Kidney epithelial cell (primary cell): ENCODE data around the gene ZSWIM6. TPM values are rescaled to one million over a fixed set of nuclear protein-coding genes. Genes with fewer than 3 reads are reported as not detected.

Experiments used
- DNase-seq: peaks from one replicate; pipeline ENCODE4 v3.0.0-alpha.2; 2010; ENCODE audit warnings: low read depth
- H3K27me3 ChIP-seq: 2 replicates; pipeline ENCODE4 v1.6.0; 2011; ENCODE audit warnings: low read length; ENCODE audit not compliant: control insufficient read depth, insufficient read depth
- H3K36me3 ChIP-seq: 2 replicates; pipeline ENCODE4 v1.5.1; 2011; ENCODE audit warnings: low read length; ENCODE audit not compliant: control insufficient read depth, insufficient read depth
- H3K4me3 ChIP-seq: 2 replicates; pipeline ENCODE4 v1.5.1; 2011; ENCODE audit warnings: low read depth, mild to moderate bottlenecking, control low read depth, low read length
- CTCF ChIP-seq: IDR thresholded peaks from 2 replicates; pipeline ENCODE4 v1.5.1; 2011; ENCODE audit warnings: mild to moderate bottlenecking, moderate library complexity, low read length, control low read depth, inconsistent platforms; ENCODE audit not compliant: insufficient read depth, poor library complexity, severe bottlenecking
- total RNA-seq: library from RNA; depleted of rRNA; stranded (reverse); fragments of >200 nt; gene quantifications from 2 replicates; pipeline ENCODE4 v1.2.3, GENCODE V29; 2015

Gene ZSWIM6
- total RNA-seq, 1 donor from 2014 or later, result 18.5 TPM

- H3K36me3 ChIP-seq, result no peaks in the 10 kb centered on the region
- H3K27me3 ChIP-seq, result no peaks in the 10 kb centered on the region
- TF ChIP-seq CTCF, result no peak
- DNase-seq, result no peak
- H3K4me3 ChIP-seq, result no peak overlapping the region
Observed at GRCh38 chr5:61327760-61328753, 4.0 kb upstream of the ZSWIM6 start.

- Histone ChIP-seq H3K4me3 (no peak overlapping the region), H3K27me3 (no peaks in the 10 kb centered on the region), H3K36me3 (no peaks in the 10 kb centered on the region)
- no peak for DNase-seq
- no peak for TF ChIP-seq CTCF
Observed at GRCh38 chr5:61328791-61329549, 3.1 kb upstream of the ZSWIM6 start.

- no peak for TF ChIP-seq CTCF
- H3K4me3 ChIP-seq, result peak overlapping the region; percentile 3
- H3K36me3 ChIP-seq, result no peaks in the 10 kb centered on the region
- H3K27me3 ChIP-seq, result no peaks in the 10 kb centered on the region
- no peak for DNase-seq
Observed at GRCh38 chr5:61329550-61330128, 2.4 kb upstream of the ZSWIM6 start.

GRCh38 chr5:61330341-61330844 lies 1.7 kb upstream of the ZSWIM6 start:
- H3K4me3 ChIP-seq, result peak overlapping the region; percentile 87
- no peak for DNase-seq
- no peaks in the 10 kb centered on the region for H3K27me3 ChIP-seq
- no peaks in the 10 kb centered on the region for H3K36me3 ChIP-seq
- TF ChIP-seq CTCF, result no peak

GRCh38 chr5:61330845-61331406 lies 1.1 kb upstream of the ZSWIM6 start:
- TF ChIP-seq CTCF, result no peak
- Histone ChIP-seq H3K4me3 (peak overlapping the region; percentile 87), H3K36me3 (no peaks in the 10 kb centered on the region), H3K27me3 (no peaks in the 10 kb centered on the region)
- no peak for DNase-seq
